ENCODE measurements around the gene COX6A1. TPM values are rescaled to one million over a fixed set of nuclear protein-coding genes. Genes with fewer than 3 reads are reported as not detected.
A peak's percentile ranks its signal among the peaks of the same experiment; 100 is the strongest.

COX6A1 gene
- total RNA-seq, 4 donors from 2014 or later: 196 to 524 (median 201) TPM

DNA sequence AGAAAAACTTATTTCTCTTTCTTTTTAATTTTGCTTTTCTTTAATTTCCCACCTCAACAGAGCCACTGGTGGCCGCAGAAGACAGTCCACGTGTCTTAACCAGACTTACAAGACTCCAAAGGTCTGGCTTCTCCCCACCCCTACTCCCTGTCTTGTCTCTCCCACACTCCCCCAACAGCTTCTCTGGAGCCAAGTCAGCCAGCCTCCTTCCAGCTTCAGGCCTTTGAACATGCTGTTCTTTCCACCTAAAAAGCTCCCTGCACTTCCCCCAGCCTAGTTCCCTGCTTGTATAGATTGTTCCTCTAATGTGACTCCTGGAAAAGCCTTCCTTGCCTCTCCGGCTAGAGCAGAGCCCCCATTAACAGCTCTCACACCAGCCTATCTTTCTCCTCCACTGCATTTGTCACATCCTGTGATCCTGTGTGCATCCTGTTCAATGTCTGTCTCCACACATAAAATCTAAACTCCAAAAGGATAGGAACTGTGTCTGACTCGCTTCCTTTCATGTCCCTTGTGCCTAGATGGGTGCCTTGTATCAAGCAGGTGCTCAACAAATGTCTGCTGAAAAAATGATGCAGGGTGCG is 50.2 kb downstream of the COX6A1 start:
- Histone ChIP-seq H3K27me3 (no peaks in the 10 kb centered on the region), H3K9me3 (no peaks in the 10 kb centered on the region), H3K27ac (peak overlapping the region; percentile 35 to 77), H3K36me3 (no peaks in the 10 kb centered on the region), H3K4me1 (peaks cover 0 to 4% of the 10 kb centered on the region in 2 donors), H3K4me3 (no peak overlapping the region)
- no peak for TF ChIP-seq POLR2A (IDR thresholded peaks at IDR 0.05)
- TF ChIP-seq, protein P1, sequence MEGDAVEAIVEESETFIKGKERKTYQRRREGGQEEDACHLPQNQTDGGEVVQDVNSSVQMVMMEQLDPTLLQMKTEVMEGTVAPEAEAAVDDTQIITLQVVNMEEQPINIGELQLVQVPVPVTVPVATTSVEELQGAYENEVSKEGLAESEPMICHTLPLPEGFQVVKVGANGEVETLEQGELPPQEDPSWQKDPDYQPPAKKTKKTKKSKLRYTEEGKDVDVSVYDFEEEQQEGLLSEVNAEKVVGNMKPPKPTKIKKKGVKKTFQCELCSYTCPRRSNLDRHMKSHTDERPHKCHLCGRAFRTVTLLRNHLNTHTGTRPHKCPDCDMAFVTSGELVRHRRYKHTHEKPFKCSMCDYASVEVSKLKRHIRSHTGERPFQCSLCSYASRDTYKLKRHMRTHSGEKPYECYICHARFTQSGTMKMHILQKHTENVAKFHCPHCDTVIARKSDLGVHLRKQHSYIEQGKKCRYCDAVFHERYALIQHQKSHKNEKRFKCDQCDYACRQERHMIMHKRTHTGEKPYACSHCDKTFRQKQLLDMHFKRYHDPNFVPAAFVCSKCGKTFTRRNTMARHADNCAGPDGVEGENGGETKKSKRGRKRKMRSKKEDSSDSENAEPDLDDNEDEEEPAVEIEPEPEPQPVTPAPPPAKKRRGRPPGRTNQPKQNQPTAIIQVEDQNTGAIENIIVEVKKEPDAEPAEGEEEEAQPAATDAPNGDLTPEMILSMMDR (IDR thresholded peaks at IDR 0.05): no peak
- intact Hi-C loops (cut with DNase I; ENCODE audit: low total_unique reads): no loop called here
- DNase-seq: peak; percentile 39 to 52

GRCh38 chr12:120489018-120489417 is 51.1 kb downstream of the COX6A1 start:
- Histone ChIP-seq H3K27ac (peak overlapping the region; percentile 30 to 77), H3K36me3 (no peaks in the 10 kb centered on the region), H3K4me3 (no peak overlapping the region), H3K9me3 (no peaks in the 10 kb centered on the region), H3K4me1 (peaks cover 0 to 4% of the 10 kb centered on the region in 2 donors), H3K27me3 (no peaks in the 10 kb centered on the region)
- peak in 1 of 2 donors; percentile 22 for DNase-seq
- no peak for TF ChIP-seq POLR2A (IDR thresholded peaks at IDR 0.05)
- intact Hi-C loops (cut with DNase I; ENCODE audit: low total_unique reads): no loop called here

GRCh38 chr12:120490325-120490724 is 52.4 kb downstream of the COX6A1 start:
- DNase-seq: no peak
- TF ChIP-seq POLR2A (IDR thresholded peaks at IDR 0.05): no peak
- TF ChIP-seq, protein P1 (IDR thresholded peaks at IDR 0.05): no peak
- H3K27ac ChIP-seq: peak overlapping the region in 1 of 2 donors; percentile 42
- intact Hi-C loops (cut with DNase I; ENCODE audit: low total_unique reads): no loop called here
- H3K4me1 ChIP-seq: peaks cover 0 to 4% of the 10 kb centered on the region in 2 donors
- H3K4me3 ChIP-seq: no peak overlapping the region
- no peaks in the 10 kb centered on the region for H3K9me3 ChIP-seq
- no peaks in the 10 kb centered on the region for H3K36me3 ChIP-seq
- H3K27me3 ChIP-seq: no peaks in the 10 kb centered on the region

Other genes with a start within 250 kb of the COX6A1 start
- gene GCN1, start 243.4 kb upstream of the COX6A1 start, total RNA-seq: 100 to 1,000 TPM in 1 of 4 donors, 10 to 100 TPM in 3; 50.5 to 106 (median 64.3) TPM
- 1,000 to 10,000 TPM; 1,775 to 3,691 (median 3,260) TPM for gene RPLP0, start 237.0 kb upstream of the COX6A1 start, total RNA-seq
- gene PXN, start 172.4 kb upstream of the COX6A1 start, total RNA-seq: 100 to 1,000 TPM in 1 of 4 donors, 10 to 100 TPM in 3; 29.6 to 211 (median 41.2) TPM
- over 10,000 TPM in 1 of 4 donors, under 1 TPM in 3; under 0.01 to 24,687 (median under 0.01) TPM for gene RNU4-2, start 146.2 kb upstream of the COX6A1 start, total RNA-seq
- 1,000 to 10,000 TPM in 1 of 4 donors, under 1 TPM in 3; under 0.01 to 2,308 (median under 0.01) TPM for gene RNU4-1, start 144.9 kb upstream of the COX6A1 start, total RNA-seq
- 1 to 10 TPM in 3 of 4 donors, not detected in 1; 1.2 to 4.1 (median 1.5) TPM for gene SIRT4, start 135.8 kb upstream of the COX6A1 start, total RNA-seq
- not detected for gene PLA2G1B, start 110.3 kb upstream of the COX6A1 start, total RNA-seq
- 10 to 100 TPM in 1 of 4 donors, 1 to 10 TPM in 1, under 1 TPM in 1, not detected in 1; 0.29 to 12.0 (median 2.9) TPM for gene MSI1, start 68.9 kb upstream of the COX6A1 start, total RNA-seq
- gene TRIAP1, start 8.3 kb downstream of the COX6A1 start, total RNA-seq: 10 to 100 TPM in 2 of 4 donors, 1 to 10 TPM in 2; 1.2 to 16.8 (median 8.0) TPM
- gene GATC, start 8.3 kb downstream of the COX6A1 start, total RNA-seq: 10 to 100 TPM; 11.8 to 31.9 (median 18.3) TPM
- 100 to 1,000 TPM in 2 of 4 donors, 10 to 100 TPM in 2; 10.5 to 150 (median 91.1) TPM for gene SRSF9, start 31.6 kb downstream of the COX6A1 start, total RNA-seq
- gene DYNLL1, start 58.0 kb downstream of the COX6A1 start, total RNA-seq: 100 to 1,000 TPM; 239 to 457 (median 291) TPM
- gene COQ5, start 91.0 kb downstream of the COX6A1 start, total RNA-seq: 100 to 1,000 TPM in 1 of 4 donors, 10 to 100 TPM in 3; 18.5 to 117 (median 25.9) TPM
- gene RNF10, start 96.2 kb downstream of the COX6A1 start, total RNA-seq: 100 to 1,000 TPM in 2 of 4 donors, 10 to 100 TPM in 2; 53.8 to 169 (median 103) TPM
- gene POP5, start 143.3 kb downstream of the COX6A1 start, total RNA-seq: 10 to 100 TPM in 2 of 4 donors, 1 to 10 TPM in 1, under 1 TPM in 1; 0.59 to 32.2 (median 18.0) TPM
- gene CABP1, start 202.5 kb downstream of the COX6A1 start, total RNA-seq: 1 to 10 TPM in 2 of 4 donors, under 1 TPM in 1, not detected in 1; 0.51 to 6.4 (median 2.1) TPM
- gene MLEC, start 249.0 kb downstream of the COX6A1 start, total RNA-seq: 100 to 1,000 TPM in 1 of 4 donors, 10 to 100 TPM in 3; 15.6 to 108 (median 53.5) TPM

Measured in uterus (tissue), 4 donors.